GM21360 (cell line): ENCODE results near the gene AP1G2.

ENCODE experiments used
- ATAC-seq: cut with Tn5 transposase; IDR thresholded peaks from one replicate; pipeline ENCODE4 v1.9.1; 2021; ENCODE audit warnings: mild to moderate bottlenecking, moderate library complexity; ENCODE audit not compliant: unreplicated experiment

AP1G2 gene

GRCh38 chr14:23572836-23573235 is 5.2 kb upstream of the AP1G2 start:
- ATAC-seq, result no peak

DNA sequence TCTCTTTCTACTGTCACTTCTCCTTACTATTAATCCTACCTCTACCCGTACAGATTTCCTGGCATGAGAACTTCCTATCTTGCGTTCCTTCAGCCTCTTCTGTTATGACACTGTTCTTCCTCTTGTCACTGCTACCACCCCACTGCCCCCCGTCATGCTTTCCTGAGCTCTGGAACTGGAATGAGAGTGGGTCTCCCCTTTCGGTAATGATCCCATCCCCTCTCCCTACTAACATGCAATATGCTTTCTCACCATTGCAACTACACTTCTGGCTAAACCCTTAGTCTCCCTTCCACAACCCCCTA is 4.9 kb upstream of the AP1G2 start:
- no peak for ATAC-seq

- no peak for ATAC-seq
Measured at GRCh38 chr14:23571701-23572523, 4.3 kb upstream of the AP1G2 start.

DNA sequence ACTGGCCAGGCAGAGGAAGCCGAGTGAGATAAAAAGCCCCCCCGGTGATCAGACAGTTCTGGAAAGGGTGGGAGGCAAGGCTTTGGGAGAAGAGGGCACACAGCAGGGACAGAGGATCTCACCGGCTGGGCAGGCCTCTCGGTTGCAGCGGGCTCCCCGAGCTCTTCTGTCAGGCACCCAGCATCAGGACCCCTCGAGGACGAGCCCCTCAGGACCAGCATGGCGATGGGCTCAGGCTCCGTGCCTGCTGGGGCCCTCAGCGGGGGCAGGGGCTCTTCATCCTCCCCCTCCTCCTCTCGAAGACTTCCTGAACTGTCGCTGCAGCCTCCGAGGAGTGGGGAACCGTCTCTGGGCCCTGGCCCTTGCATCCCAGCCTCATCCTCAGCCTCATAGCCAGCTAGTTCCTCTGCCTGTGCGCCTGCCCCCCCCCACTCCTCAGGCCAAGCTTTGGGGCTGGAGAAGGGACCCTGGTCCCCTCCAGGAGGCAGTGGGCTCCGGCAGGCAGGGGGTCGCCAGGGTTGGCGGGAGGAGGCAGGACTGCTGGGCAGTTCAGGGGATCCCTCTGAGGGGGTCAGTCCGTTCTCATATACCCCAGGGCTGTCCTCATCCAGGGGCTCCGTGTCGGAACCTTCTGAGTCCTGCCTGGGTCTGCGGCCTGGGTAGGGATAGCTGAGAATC is 3.4 kb upstream of the AP1G2 start:
- ATAC-seq, result no peak

DNA sequence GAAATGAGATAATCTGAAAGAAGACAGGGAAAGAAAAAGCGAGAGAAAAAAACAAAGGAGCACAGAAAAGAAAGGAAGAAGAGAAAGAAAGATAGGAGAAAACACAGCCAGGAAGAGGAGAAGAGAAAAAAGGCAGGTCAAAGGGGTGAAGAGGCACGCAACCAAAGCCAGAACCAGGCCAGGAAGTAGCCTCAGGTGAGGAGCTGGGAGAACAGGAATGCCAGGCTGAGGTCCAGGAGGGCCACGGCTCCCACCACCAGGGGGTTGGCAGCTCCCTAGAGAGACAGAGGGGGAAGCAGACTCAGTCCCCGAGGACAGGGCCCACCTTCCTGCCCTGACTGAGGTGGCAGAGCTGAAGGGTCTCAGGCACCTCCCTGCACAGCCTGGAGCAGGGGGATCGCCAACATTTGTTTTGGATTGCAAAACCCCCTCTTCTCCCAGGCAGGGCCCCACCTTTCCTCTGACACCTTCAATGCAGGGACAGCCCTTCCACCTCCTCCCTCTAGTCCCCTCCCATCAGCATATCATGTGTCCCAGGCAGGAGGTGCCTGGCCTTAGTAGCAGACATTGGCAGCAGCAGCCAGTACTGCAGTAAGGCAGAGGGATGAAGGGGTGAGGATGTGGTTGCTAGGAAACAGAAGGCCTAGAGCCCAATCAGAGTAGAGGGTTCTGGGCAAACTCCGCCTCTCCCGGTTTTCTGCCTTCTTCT is 2.0 kb upstream of the AP1G2 start:
- no peak for ATAC-seq

- no peak for ATAC-seq
Measured at GRCh38 chr14:23568600-23569331, 1.2 kb upstream of the AP1G2 start.

DNA sequence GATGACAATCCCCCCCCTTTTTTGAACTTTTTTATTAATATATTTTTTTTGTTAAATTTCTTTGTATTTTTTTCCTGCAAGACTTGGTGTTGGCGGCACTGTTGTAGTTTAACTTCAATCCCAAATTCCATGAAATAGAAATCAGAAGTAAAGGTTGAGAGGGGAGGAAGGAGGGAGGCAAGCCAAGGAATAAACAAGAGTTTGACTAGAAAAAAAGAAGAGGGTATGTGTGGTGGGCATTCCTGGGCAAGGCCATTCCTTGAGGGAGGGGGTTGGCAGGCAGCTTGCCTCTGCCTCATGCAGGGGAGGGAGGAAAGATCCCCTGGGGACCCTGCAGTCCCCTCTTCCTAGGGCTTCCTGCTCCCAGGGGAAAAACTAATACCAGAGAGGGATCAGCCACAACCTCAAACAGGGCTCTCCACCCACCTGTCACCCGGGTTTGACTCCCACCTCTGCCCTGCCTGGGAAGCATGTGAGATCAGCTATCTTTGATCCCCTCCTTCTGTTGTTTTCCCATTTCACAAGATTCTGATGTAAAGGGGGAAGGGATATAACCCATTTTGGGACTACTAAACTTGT is 519 bp upstream of the AP1G2 start:
- ATAC-seq, result no peak

GRCh38 chr14:23566778-23567185 is 809 bp downstream of the AP1G2 start:
- no peak for ATAC-seq

- ATAC-seq, result no peak
Measured at GRCh38 chr14:23566112-23566777, 1.3 kb downstream of the AP1G2 start.

DNA sequence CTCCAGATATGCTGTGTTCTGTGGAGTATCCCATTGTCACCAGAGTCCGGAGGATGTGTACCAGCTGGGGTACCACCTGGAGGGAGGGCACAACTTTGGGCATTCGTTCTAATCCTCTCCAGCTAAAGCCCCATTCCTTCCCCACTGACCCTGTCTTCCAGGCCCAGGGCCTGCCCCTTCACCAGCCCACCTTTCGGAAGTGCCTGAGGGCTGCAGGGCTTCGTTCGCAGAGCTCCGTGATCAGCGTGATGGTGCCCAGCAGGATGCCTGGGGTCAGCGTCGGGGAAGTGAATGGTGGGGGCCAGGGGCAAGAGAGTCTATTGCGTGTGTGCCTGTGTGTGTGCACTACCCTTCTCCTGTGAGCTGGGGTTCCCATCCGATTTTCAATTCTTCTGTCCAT is 2.0 kb downstream of the AP1G2 start:
- no peak for ATAC-seq

DNA sequence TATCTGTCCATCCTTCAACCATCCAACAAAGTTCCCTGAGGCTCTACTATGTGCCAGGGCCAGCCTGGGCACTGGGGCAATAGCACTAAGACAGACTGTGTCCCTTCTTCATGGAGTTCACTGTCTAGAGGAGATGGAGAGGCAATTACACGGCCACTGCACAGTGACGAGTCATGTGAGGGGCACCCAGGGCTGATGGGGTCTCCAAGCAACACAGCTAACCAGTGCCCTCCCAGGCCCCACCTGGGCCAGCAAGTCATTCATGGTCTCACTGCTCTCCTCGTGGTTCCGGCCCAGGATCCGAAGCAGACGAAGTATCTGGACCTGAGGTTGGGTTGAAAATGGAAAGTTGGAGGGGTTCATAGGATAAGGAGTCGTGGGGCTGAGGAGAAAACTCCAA is 2.7 kb downstream of the AP1G2 start:
- no peak for ATAC-seq

- no peak for ATAC-seq
Measured at GRCh38 chr14:23564181-23564812, 3.3 kb downstream of the AP1G2 start.

- ATAC-seq, result no peak
Measured at GRCh38 chr14:23563473-23564180, 4.0 kb downstream of the AP1G2 start.

DNA sequence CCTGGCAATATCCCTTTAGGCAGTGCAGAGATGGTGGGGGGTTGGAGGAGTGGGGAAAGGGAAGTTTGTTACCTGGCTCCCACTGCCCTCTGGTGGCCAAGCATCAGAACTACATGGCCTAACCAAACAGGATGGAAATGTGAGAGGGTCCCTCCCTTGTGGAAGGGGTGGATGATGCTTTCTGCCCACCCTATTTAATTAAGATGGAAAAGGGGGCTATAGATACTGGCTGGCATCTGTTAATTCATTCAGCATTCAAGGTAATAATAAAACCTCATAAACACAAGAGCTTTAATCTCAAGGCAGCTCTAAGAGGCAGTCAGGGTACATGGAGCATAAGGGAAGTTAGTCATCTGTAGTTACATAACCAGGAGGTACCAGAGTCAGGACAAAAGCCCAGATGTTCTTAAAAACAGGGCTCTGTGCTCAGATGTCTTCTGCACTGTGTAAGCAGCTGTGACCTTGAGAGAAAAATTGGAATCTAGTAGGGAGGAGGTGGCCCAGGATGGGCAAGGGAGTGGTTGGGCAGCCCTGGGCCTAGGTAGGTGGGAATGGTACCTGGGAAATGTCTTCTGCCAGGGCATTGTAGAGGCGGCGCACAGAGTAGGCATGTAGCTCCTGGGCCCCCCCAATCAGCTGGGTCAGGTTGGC is 4.6 kb downstream of the AP1G2 start:
- ATAC-seq, result no peak

- ATAC-seq, result no peak
Measured at GRCh38 chr14:23561873-23562821, 5.4 kb downstream of the AP1G2 start.

GRCh38 chr14:23561259-23561658 is 6.3 kb downstream of the AP1G2 start:
- ATAC-seq, result no peak

GRCh38 chr14:23559926-23560520 is 7.6 kb downstream of the AP1G2 start:
- no peak for ATAC-seq
